DOHH2 (cell line): Measurements from ENCODE around the gene DENND5B.
"Not testable (repeated sequence)": the region's sequence is repeated elsewhere in the genome, so short reads cannot be mapped to it uniquely, and the experiment has no call there.

ENCODE experiments used
- CTCF ChIP-seq: fragments of 200-600 bp; sonication (generic); IDR thresholded peaks from one replicate; pipeline ENCODE4 v1.5.1; 2014; ENCODE audit warnings: antibody characterized with exemption, mild to moderate bottlenecking, low read depth, low read length; ENCODE audit not compliant: poor library complexity, severe bottlenecking
- EZH2phosphoT487 ChIP-seq: fragments of 200-600 bp; sonication (generic); IDR thresholded peaks from 2 replicates; pipeline ENCODE4 v1.6.1; 2017; ENCODE audit warnings: borderline replicate concordance, mild to moderate bottlenecking, antibody characterized with exemption, low read length, moderate library complexity, mixed read lengths

GRCh38 chr12:31608299-31608698, 17.4 kb upstream of the DENND5B start:
- not testable (repeated sequence) for TF ChIP-seq CTCF, EZH2phosphoT487
